Activated CD4-positive, alpha-beta T cell treated with anti-CD3 and anti-CD28 coated beads for 24 hours (primary cell): ENCODE data around the gene NHERF2.

ENCODE experiments used
- DNase-seq, 2 donors: peaks; one replicate each; pipeline ENCODE4 v3.0.0-alpha.2; 2020; ENCODE audit warnings: low read depth in 2 of 2

Gene NHERF2

GRCh38 chr16:2040787-2041522 is 14.3 kb downstream of the NHERF2 start:
- no peak for DNase-seq

DNA sequence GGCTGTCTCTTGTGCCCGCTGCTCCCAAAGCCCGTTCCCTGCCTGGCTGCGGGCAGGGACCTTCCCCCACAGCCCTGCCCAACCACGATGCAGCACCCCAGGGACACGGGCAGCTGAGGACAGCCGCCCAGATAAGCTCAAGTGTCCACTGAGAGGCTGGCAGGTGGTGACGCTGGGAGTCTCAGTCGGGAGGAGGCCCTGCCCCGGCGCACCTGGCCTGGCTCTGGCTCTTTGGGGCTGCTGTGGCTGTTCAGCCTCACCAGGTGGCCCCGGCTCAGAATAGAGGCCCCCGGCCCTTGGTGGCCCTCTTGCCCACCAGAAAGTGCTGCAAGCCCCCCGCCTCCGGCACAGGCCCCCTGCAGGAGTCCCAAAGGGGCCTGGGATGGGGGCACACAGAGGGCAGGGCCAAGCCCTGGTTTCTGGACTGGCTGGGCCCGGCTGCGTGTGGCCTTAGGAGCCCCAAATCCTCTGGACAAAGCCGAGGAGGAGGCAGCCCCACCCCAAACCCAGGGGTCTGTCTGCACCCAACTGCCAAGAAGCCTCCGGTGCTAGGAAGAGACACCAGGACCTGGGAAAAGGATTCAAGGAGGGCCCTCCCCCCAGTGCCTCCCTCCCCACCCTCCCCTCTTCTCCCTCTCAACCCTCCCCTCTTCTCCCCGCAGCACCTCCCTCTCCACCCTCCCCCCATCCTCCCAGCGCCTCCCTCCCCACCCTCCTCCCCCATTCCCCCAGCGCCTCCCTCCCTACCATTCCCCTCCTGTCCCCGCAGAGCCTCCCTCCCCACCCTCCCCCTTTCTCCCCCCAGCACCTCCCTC is 15.7 kb downstream of the NHERF2 start:
- no peak for DNase-seq

DNA sequence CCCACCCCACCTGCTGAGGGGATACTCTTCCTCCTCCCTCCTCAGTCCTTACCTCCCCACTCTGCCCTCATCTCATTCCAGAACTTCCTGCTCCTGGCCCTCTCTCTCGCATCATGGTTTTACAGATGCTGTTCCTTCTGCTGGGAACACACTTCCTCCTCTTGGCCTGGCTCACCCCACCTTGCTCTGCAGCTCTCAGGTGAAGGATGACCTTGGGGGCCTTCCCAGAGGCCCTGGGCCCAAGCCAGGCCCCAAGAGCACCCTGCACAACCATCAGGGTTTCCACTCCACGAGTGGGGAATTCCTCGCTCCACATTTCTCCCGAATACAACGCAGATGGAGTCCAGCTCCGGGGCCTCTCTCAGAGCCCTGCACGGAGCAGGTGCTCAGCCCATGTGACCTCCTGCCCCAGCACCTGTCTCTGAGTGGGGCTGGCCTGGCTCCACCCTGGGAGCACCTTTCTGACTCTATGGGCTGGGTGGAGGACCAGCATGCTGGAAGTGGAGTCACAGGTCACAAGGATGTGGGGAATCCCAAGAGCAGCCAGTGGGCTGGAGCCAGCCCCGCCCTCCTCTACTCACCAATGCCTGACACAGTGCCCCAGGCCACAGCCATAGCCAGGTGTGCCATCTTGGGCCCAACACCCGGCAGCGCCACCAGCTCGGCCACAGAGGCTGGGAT is 16.4 kb downstream of the NHERF2 start:
- no peak for DNase-seq

DNA sequence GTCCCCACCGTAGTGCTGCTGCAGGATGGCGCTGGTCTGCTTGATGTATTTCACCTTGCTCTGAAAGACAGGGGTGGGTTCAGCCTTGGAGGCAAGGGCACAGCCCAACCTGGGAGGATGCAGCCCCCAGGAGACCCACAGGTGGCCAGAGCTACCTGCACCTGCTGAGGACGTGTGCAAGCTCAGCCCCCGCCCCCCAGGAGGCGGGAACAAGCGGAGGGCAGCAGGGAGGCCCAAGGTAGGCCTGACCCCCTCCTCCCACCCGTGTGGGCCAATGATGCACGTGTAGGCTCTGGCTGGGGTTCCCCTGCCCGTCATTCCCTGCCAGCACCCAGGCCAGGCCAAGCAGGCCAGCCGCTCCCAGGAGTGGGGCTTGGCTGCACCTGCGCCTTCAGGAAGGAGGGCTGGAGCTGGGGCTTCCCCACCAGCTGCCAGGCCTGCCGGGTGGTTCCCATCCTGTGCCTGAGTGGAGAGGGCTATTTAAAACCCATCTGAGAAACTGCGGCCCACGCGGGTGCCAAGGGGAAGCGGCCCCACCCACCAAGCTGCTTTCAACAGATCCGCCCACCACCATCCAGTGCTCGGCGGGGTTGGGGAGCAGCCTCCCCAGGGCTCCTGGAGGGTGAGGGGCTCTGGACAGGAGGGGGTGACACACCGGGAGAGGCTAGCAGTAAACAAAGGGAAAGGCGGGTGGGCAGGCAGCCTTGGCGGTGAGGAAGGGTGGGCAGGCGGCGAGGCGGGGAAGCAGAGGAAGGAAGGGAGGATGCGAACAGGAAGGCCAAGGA is 17.2 kb downstream of the NHERF2 start:
- DNase-seq = no peak

DNA sequence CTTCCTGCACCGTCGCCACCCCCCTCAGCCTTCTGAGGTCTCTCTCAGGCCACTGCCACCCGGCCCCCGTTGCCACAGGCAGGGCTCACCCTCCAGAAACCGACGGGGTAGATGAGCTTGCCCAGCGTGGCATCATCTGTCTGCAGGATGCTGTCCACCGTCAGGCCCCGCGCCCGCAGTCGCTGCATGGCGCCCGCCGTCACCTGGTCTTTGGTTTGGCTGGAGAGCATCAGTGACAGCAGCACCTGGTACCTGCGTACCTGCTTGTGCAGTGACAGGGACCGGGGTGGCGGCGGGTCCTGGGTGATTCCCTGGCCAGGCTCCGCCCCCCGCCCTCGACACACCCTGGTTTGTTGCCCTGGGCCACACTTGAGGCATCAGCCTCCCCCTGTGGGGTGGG is 17.8 kb downstream of the NHERF2 start:
- DNase-seq = no peak

GRCh38 chr16:2045965-2046892 is 19.5 kb downstream of the NHERF2 start:
- DNase-seq = no peak

GRCh38 chr16:2046893-2047329 is 20.2 kb downstream of the NHERF2 start:
- DNase-seq = no peak

DNA sequence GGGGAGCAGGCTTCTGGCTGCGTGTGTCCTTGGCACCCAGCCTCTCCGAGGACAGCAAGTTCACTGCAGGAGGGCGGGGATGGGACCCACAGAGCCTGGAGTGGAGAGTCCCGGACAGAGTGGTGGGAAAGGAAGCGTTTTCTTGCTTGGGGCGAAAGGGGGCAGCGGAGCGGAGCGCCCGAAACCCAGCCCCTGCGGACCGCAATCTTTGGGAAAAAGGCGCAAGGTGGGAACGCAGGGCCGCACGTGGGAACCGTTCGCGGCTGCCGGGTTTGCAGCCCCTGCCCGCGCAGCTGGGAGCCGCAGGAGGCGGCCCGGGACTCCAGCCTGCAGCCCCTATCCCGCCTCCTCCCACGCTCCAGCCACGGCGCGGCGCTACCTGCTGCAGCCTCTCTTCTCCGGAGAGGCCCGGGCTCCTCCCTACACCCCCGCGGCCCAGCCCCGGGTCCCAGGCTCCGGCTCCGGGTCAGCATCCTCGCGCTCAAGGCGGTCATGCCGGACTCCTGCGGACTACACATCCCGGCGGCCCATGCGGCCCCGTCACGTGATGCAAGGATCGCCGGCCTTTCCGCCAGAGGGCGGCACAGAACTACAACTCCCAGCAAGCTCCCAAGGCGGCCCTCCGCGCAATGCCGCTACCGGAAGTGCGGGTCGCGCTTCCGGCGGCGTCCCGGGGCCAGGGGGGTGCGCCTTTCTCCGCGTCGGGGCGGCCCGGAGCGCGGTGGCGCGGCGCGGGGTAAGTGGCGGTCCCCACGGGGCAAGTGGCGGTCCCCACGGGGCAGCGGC is 20.8 kb downstream of the NHERF2 start, which contains the start of the genes NTHL1 and TSC2:
TSS of gene NTHL1 (minus strand) at position 505 of the 786 bp plus-strand sequence. CDS start at position 494, 11 bp downstream.
TSS of gene TSC2 (plus strand) at position 656 of the 786 bp plus-strand sequence. CDS start 631 bp downstream, outside the sequence.
- peak; percentile 88 to 92 for DNase-seq

- no peak for DNase-seq
Observed at GRCh38 chr16:2048116-2048543, 21.4 kb downstream of the NHERF2 start.

GRCh38 chr16:2053211-2053610 is 26.5 kb downstream of the NHERF2 start:
- DNase-seq = no peak

DNA sequence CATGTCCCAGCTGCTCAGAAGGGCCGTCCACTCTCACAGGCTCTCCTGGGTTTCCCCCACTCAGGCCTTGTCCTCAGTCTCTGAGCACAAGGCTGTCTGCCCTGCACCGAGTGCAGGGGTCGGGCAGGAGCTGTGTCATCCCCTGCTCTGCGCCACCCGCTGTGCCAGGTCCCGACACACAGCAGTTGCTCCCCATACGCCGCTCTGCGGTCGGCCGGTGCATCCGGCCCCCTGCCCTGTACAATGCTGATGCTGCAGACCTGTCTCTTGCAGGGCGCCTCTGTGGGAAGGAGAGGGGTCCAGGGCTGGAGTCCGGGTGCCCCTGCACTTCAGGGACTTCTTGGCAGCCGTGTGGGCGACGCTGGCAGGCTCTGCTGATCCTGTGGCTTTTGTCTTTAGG is 27.2 kb downstream of the NHERF2 start:
- DNase-seq = no peak

- DNase-seq = no peak
Observed at GRCh38 chr16:2054543-2055245, 28.0 kb downstream of the NHERF2 start.

DNA sequence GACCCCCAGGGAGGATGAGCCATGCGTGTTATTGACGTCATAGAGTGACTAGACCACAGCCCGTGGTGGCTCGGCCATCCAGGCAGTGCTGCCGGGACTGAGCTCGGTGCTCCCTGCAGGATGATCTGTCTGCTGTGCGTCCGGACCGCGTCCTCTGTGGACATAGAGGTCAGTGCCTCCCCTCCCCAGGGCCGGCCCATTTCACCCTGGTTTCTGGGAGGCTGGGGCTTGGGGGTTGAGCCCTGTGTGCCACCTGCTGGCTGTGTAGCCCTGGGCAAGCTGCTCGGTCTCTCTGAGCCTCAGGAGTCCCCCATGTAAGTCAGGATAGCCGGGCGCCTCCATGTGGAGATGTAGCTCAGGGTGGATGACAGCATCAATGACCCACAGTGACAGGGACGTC is 29.4 kb downstream of the NHERF2 start:
- DNase-seq = no peak

GRCh38 chr16:2056681-2057407 is 30.1 kb downstream of the NHERF2 start:
- no peak for DNase-seq

DNA sequence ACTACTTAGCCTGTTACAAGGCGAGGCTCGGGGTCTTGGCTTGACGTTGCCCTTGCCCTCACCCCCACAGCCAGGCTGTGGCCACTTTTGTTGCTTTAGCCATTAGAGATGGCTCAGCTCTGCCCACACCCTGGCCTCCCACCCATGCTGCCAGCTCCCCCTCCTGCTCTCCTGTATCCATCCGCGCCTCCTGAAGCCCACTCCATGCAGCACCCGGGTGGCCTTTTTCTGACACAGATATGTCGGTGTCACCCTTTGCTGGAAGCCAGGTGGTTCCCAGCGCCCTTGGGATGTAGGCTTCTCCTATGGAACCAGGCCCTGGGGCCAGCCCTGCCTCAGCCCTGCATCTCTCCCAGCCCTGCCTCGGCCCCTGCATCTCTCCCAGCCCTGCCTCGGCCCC is 30.7 kb downstream of the NHERF2 start:
- no peak for DNase-seq

- DNase-seq = no peak
Observed at GRCh38 chr16:2058420-2058819, 31.7 kb downstream of the NHERF2 start.

DNA sequence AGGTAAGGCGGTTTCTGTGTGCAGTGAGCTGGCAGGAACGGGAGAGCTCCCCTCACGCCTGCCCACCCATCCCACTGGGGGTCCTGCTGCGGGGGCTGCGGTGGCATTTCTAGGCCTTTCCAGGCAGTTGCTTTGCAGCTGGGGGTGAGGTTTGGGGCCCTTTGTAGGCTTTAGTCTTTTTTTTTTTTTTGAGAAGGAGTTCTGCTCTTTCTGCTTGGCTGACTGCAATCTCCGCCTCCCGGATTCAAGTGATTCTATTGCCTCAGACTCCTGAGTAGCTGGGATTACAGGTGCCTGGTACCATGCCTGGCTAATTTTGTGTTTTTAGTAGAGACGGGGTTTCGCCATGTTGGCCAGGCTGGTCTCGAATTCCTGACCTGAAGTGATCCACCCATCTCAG is 32.2 kb downstream of the NHERF2 start:
- no peak for DNase-seq

DNA sequence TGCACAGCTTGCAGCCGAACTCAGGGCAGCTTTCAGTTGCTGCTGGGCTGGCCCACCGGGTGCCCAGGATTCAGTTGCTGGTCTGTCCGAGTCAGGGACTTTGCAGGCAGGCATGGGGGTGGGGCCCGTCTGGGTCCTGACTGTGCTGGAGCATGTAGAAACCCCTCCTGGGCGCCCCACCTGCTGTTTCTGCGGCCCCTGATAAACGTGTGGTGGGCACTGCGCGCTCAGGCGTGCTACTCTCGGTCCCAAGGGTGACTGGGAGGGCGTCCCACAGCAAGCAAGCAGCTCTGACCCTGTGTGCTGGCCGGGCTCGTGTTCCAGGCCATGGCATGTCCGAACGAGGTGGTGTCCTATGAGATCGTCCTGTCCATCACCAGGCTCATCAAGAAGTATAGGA is 33.6 kb downstream of the NHERF2 start:
- DNase-seq = no peak
